PC-3 (cell line): ENCODE data around the gene HYDIN.

Source experiments
- EZH2 ChIP-seq: fragments of 300-600 bp; sonication (generic); IDR thresholded peaks from one replicate; pipeline ENCODE4 v1.6.1; 2017; ENCODE audit warnings: antibody characterized with exemption, mild to moderate bottlenecking, low read length; ENCODE audit not compliant: unreplicated experiment
- EZH2phosphoT487 ChIP-seq: fragments of 300-600 bp; sonication (generic); IDR thresholded peaks from 2 replicates; pipeline ENCODE4 v1.6.1; 2018; ENCODE audit warnings: mild to moderate bottlenecking, antibody characterized with exemption, low read length, borderline replicate concordance
- TF ChIP-seq, protein P1 (sequence below): fragments of 300-600 bp; sonication (generic); conservative IDR thresholded peaks from 2 replicates; pipeline ENCODE4 v1.5.1; 2017; ENCODE audit warnings: antibody characterized with exemption, low read depth, mild to moderate bottlenecking, low read length

- TF ChIP-seq, protein P1, sequence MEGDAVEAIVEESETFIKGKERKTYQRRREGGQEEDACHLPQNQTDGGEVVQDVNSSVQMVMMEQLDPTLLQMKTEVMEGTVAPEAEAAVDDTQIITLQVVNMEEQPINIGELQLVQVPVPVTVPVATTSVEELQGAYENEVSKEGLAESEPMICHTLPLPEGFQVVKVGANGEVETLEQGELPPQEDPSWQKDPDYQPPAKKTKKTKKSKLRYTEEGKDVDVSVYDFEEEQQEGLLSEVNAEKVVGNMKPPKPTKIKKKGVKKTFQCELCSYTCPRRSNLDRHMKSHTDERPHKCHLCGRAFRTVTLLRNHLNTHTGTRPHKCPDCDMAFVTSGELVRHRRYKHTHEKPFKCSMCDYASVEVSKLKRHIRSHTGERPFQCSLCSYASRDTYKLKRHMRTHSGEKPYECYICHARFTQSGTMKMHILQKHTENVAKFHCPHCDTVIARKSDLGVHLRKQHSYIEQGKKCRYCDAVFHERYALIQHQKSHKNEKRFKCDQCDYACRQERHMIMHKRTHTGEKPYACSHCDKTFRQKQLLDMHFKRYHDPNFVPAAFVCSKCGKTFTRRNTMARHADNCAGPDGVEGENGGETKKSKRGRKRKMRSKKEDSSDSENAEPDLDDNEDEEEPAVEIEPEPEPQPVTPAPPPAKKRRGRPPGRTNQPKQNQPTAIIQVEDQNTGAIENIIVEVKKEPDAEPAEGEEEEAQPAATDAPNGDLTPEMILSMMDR = no peak
- TF ChIP-seq EZH2phosphoT487 (no peak), EZH2 (no peak)
Measured at GRCh38 chr16:71276589-71277334, 46.2 kb upstream of the HYDIN start.
